GM12878 (cell line): ENCODE results near the gene LYRM2. TPM values are rescaled to one million over a fixed set of nuclear protein-coding genes. Genes with fewer than 3 reads are reported as not detected.
A peak's percentile ranks its signal among the peaks of the same experiment; 100 is the strongest.

Source experiments
- FOXM1 ChIP-seq: IDR thresholded peaks from 2 replicates; pipeline ENCODE4 v1.6.1; 2012; ENCODE audit warnings: low read depth, mild to moderate bottlenecking, inconsistent platforms, low read length, moderate library complexity
- HDGF ChIP-seq: fragments of 450-650 bp; IDR thresholded peaks from 2 replicates; pipeline ENCODE4 v1.6.1; 2016; ENCODE audit warnings: antibody characterized with exemption
- IKZF1 ChIP-seq: fragments of 450-650 bp; conservative IDR thresholded peaks from 2 replicates; pipeline ENCODE4 v1.6.1; 2017; ENCODE audit warnings: antibody characterized with exemption, mild to moderate bottlenecking
- JUNB ChIP-seq: IDR thresholded peaks from 2 replicates; pipeline ENCODE4 v1.6.1; 2016; ENCODE audit warnings: antibody characterized with exemption, mild to moderate bottlenecking
- LARP7 ChIP-seq: fragments of 450-650 bp; IDR thresholded peaks from 2 replicates; pipeline ENCODE4 v1.6.1; 2017; ENCODE audit warnings: mild to moderate bottlenecking
- NBN ChIP-seq: fragments of 450-650 bp; IDR thresholded peaks from 2 replicates; pipeline ENCODE4 v1.6.1; 2016
- RAD21 ChIP-seq: IDR thresholded peaks from 2 replicates; pipeline ENCODE4 v1.6.1; 2011; ENCODE audit warnings: mild to moderate bottlenecking, low read depth, low read length, moderate library complexity; ENCODE audit not compliant: insufficient read depth
- SREBF1 ChIP-seq: IDR thresholded peaks from 2 replicates; pipeline ENCODE4 v1.6.1; 2012; ENCODE audit warnings: mild to moderate bottlenecking, low read length
- SREBF2 ChIP-seq: IDR thresholded peaks from 2 replicates; pipeline ENCODE4 v1.6.1; 2012; ENCODE audit warnings: mild to moderate bottlenecking, low read length
- TCF12 ChIP-seq: IDR thresholded peaks from 2 replicates; pipeline ENCODE4 v1.6.1; 2011; ENCODE audit warnings: low read depth, mild to moderate bottlenecking, low read length
- TCF3 ChIP-seq: IDR thresholded peaks from 2 replicates; pipeline ENCODE4 v1.6.1; 2012; ENCODE audit warnings: low read depth, mild to moderate bottlenecking, low read length, borderline replicate concordance; ENCODE audit not compliant: insufficient read depth
- ZNF207 ChIP-seq: fragments of 450-650 bp; IDR thresholded peaks from 2 replicates; pipeline ENCODE4 v1.6.1; 2014; ENCODE audit warnings: antibody characterized with exemption, mild to moderate bottlenecking, borderline replicate concordance
- ZNF592 ChIP-seq: fragments of 450-650 bp; IDR thresholded peaks from 2 replicates; pipeline ENCODE4 v1.6.1; 2017; ENCODE audit warnings: mild to moderate bottlenecking, moderate library complexity
- polyA plus RNA-seq, 11 experiments: library from polyadenylated mRNA; depleted of rRNA in 4 of 11; unstranded in 6 of 11; stranded (reverse) in 5 of 11; fragments of >200 nt; fragmentation: Nextera tagmentation in 4 of 11; fragmentation: Illumina TruSeq in 1 of 11; extraction: Ambion mirVana in 4 of 11; extraction: Trizol in 1 of 11; gene quantifications; 1 replicate in 1 of 11; 2 replicates in 10 of 11; pipeline versions ENCODE4 v1.2.1 to v1.2.3, GENCODE V29; 2011 to 2016; ENCODE audit warnings: inconsistent platforms in 2 of 11, missing spikeins in 2 of 11, low read depth in 1 of 11
- total RNA-seq, 4 experiments: library from RNA; depleted of rRNA in 3 of 4; stranded (reverse); fragments of >200 nt in 3 of 4; fragmentation: Illumina TruSeq in 1 of 4; extraction: Trizol in 1 of 4; gene quantifications; 2 replicates each; pipeline versions ENCODE4 v1.2.1 to v1.2.3, GENCODE V29; 2013 to 2021
- TF ChIP-seq, protein P1 (sequence below): fragments of 450-650 bp; formaldehyde crosslinking; IDR thresholded peaks from 2 replicates; pipeline ENCODE4 v1.4.0; 2020; ENCODE audit warnings: mild to moderate bottlenecking, moderate library complexity
- TF ChIP-seq, protein P2 (sequence below): IDR thresholded peaks from 2 replicates; pipeline ENCODE4 v1.6.1; 2012; ENCODE audit warnings: low read depth, low read length, improper control_type of control experiment
- TF ChIP-seq, protein P3 (sequence below): fragments of 450-650 bp; IDR thresholded peaks from 2 replicates; pipeline ENCODE4 v1.6.1; 2016; ENCODE audit warnings: mild to moderate bottlenecking, moderate library complexity, borderline replicate concordance

The LYRM2 gene
- total and polyA plus RNA-seq, 10 of the 15 experiments (the other 5 are each of a cell fraction or from before 2014, with no cell fraction given) = 17.2 to 75.0 (median 30.9) TPM

DNA sequence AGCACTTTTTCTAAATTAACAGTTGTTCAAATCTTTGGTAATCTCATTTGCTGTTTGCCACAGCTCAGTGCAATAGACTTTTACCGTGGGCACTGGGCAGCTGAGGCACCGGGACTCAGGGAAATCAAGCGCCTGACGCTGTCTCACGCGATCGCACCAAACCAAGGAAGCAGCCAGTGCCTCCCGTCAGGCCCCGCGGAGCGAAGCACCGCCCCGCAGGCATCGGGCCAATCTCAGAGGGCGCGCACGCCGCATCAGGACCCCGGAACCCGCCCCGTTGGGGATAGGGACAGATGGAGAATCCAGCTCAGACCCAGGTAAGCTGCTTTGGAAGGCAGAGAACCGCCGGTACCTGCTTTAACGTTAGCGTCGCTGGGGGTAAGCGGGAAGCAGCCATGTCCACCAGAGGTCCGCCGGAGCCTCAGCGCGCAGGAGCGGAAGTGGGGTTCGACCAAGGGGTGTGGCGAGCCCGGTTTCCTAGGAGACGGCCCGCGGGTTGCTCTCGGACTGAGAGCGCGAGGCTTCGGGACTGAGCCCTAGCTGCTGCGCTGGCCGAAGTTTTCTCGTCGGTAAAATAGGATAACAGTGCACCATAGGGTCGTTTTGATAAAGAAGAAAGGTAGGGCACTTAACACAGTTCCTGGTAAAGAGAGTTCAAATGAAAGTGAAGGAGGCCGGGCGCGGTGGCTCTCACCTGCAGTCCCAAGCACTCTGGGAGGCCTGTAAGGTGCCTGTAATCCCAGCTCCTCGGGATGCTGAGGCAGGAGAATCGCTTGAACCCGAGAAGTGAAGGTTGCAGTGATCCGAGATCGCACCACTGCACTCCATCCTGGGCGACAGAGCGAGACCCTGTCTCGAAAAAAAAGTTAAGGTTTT lies at the start of gene LYRM2 (continued):
- TF ChIP-seq, protein P1, sequence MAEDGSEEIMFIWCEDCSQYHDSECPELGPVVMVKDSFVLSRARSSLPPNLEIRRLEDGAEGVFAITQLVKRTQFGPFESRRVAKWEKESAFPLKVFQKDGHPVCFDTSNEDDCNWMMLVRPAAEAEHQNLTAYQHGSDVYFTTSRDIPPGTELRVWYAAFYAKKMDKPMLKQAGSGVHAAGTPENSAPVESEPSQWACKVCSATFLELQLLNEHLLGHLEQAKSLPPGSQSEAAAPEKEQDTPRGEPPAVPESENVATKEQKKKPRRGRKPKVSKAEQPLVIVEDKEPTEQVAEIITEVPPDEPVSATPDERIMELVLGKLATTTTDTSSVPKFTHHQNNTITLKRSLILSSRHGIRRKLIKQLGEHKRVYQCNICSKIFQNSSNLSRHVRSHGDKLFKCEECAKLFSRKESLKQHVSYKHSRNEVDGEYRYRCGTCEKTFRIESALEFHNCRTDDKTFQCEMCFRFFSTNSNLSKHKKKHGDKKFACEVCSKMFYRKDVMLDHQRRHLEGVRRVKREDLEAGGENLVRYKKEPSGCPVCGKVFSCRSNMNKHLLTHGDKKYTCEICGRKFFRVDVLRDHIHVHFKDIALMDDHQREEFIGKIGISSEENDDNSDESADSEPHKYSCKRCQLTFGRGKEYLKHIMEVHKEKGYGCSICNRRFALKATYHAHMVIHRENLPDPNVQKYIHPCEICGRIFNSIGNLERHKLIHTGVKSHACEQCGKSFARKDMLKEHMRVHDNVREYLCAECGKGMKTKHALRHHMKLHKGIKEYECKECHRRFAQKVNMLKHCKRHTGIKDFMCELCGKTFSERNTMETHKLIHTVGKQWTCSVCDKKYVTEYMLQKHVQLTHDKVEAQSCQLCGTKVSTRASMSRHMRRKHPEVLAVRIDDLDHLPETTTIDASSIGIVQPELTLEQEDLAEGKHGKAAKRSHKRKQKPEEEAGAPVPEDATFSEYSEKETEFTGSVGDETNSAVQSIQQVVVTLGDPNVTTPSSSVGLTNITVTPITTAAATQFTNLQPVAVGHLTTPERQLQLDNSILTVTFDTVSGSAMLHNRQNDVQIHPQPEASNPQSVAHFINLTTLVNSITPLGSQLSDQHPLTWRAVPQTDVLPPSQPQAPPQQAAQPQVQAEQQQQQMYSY (CRISPR knock-in tag) = no peak
- TF ChIP-seq FOXM1 = no peak
- TF ChIP-seq NBN = peak; percentile 85; the same call in 1 of the 2 replicates
- 0 out of 2 replicates have a peak, but pooled peaks have one; percentile 23 for TF ChIP-seq ZNF207
- TF ChIP-seq, protein P2, sequence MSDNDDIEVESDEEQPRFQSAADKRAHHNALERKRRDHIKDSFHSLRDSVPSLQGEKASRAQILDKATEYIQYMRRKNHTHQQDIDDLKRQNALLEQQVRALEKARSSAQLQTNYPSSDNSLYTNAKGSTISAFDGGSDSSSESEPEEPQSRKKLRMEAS = peak; percentile 69
- peak; percentile 71 for TF ChIP-seq HDGF
- no peak for TF ChIP-seq RAD21
- TF ChIP-seq, protein P3, sequence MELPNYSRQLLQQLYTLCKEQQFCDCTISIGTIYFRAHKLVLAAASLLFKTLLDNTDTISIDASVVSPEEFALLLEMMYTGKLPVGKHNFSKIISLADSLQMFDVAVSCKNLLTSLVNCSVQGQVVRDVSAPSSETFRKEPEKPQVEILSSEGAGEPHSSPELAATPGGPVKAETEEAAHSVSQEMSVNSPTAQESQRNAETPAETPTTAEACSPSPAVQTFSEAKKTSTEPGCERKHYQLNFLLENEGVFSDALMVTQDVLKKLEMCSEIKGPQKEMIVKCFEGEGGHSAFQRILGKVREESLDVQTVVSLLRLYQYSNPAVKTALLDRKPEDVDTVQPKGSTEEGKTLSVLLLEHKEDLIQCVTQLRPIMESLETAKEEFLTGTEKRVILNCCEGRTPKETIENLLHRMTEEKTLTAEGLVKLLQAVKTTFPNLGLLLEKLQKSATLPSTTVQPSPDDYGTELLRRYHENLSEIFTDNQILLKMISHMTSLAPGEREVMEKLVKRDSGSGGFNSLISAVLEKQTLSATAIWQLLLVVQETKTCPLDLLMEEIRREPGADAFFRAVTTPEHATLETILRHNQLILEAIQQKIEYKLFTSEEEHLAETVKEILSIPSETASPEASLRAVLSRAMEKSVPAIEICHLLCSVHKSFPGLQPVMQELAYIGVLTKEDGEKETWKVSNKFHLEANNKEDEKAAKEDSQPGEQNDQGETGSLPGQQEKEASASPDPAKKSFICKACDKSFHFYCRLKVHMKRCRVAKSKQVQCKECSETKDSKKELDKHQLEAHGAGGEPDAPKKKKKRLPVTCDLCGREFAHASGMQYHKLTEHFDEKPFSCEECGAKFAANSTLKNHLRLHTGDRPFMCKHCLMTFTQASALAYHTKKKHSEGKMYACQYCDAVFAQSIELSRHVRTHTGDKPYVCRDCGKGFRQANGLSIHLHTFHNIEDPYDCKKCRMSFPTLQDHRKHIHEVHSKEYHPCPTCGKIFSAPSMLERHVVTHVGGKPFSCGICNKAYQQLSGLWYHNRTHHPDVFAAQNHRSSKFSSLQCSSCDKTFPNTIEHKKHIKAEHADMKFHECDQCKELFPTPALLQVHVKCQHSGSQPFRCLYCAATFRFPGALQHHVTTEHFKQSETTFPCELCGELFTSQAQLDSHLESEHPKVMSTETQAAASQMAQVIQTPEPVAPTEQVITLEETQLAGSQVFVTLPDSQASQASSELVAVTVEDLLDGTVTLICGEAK = peak; percentile 60; the same call in 1 of the 2 replicates
- TF ChIP-seq IKZF1 = peak; percentile 70
- no peak for TF ChIP-seq SREBF1
- 0 out of 2 replicates have a peak, but pooled peaks have one; percentile 60 for TF ChIP-seq LARP7
- TF ChIP-seq JUNB = no peak
- TF ChIP-seq SREBF2 = no peak
- no peak for TF ChIP-seq TCF12
- no peak for TF ChIP-seq ZNF592
- TF ChIP-seq TCF3 = 0 out of 2 replicates have a peak, but pooled peaks have one; percentile 32
